Measurements from ENCODE around the gene CRX. TPM values are rescaled to one million over a fixed set of nuclear protein-coding genes. Genes with fewer than 3 reads are reported as not detected.
"Not testable (repeated sequence)": the region's sequence is repeated elsewhere in the genome, so short reads cannot be mapped to it uniquely, and the experiment has no call there.

The CRX gene
- total RNA-seq, 2 donors from 2014 or later = 0.44 to 0.66 TPM

DNA sequence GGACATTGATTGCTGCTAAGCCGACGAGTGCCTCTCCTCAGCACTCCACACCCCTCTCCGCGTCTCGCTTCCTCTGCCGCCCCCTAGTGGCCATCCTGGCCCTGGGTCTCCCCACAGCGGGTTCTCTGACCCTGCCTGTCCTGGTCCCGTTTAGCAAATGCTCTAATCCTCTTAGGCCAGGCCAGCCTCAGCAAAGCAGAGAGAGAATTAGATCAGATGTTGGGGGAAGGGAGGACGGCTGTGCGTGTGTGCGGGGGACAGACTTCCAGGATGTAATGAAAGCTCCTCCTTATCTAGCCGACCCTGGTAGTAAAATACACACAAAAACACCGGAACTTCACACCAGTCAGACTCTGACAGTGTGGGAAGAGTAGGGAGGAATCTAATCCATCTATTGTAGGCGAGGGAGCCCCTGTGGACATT lies 41.8 kb downstream of the CRX start:
- TF ChIP-seq, protein P1, sequence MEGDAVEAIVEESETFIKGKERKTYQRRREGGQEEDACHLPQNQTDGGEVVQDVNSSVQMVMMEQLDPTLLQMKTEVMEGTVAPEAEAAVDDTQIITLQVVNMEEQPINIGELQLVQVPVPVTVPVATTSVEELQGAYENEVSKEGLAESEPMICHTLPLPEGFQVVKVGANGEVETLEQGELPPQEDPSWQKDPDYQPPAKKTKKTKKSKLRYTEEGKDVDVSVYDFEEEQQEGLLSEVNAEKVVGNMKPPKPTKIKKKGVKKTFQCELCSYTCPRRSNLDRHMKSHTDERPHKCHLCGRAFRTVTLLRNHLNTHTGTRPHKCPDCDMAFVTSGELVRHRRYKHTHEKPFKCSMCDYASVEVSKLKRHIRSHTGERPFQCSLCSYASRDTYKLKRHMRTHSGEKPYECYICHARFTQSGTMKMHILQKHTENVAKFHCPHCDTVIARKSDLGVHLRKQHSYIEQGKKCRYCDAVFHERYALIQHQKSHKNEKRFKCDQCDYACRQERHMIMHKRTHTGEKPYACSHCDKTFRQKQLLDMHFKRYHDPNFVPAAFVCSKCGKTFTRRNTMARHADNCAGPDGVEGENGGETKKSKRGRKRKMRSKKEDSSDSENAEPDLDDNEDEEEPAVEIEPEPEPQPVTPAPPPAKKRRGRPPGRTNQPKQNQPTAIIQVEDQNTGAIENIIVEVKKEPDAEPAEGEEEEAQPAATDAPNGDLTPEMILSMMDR (conservative IDR thresholded peaks at IDR 0.05) = peak; percentile 99
- no peaks in the 10 kb centered on the region for H3K9me3 ChIP-seq (ENCODE audit: control insufficient read depth, low read length)
- no peak overlapping the region for H3K9ac ChIP-seq (ENCODE audit: extremely low read depth, low read length, poor library complexity, severe bottlenecking)
- H3K27me3 ChIP-seq (ENCODE audit: control insufficient read depth, insufficient read depth, low read length, poor library complexity, severe bottlenecking) = no peaks in the 10 kb centered on the region
- H3K27ac ChIP-seq (ENCODE audit: low read depth, low read length) = peak overlapping the region; percentile 16
- DNase-seq = peak; percentile 99
- Mint-ChIP-seq H3K36me3 (ENCODE audit: low read depth) (no peaks in the 10 kb centered on the region), H3K4me1 (peaks cover 9% of the 10 kb centered on the region), H3K4me3 (no peak overlapping the region), H3K27me3 (ENCODE audit: insufficient read depth) (no peaks in the 10 kb centered on the region), H3K27ac (peak overlapping the region; percentile 89), H3K9me3 (peaks cover 1% of the 10 kb centered on the region)
- H3K36me3 ChIP-seq (ENCODE audit: control insufficient read depth, insufficient read depth, low read length) = no peaks in the 10 kb centered on the region
- H3K4me1 ChIP-seq (ENCODE audit: control insufficient read depth, insufficient read depth, low read length) = no peaks in the 10 kb centered on the region
- H3K4me3 ChIP-seq (ENCODE audit: low read length) = no peak overlapping the region
- WGBS, 2 experiments (ENCODE audit: insufficient coverage in 1 of 2, insufficient read length in 1 of 2) = 14 to 16% methylated on average over 7 to 13 of the region's 14 CpGs

DNA sequence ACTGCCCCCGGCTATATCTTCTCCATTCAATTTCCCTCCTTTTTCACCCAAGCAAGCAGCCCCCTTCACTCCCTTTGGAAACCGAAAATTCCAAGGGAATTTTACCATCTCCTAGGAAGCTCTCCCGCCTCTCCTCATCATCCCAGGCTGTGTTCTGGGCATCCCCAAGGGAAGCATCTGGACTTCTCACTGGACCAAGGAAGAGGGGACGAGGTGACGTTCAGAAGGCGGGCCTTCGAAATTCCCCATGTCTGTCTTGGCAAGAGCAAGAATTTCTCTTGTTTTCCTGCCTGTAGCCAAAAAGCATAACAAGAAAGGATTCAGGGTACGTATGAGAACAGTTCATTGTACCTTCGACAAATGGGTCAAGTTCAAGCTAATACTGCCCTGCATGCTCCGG lies 43.4 kb downstream of the CRX start:
- TF ChIP-seq, protein P1 (conservative IDR thresholded peaks at IDR 0.05) = no peak
- DNase-seq = no peak
- Histone ChIP-seq H3K4me3 (ENCODE audit: low read length) (no peak overlapping the region), H3K36me3 (ENCODE audit: control insufficient read depth, insufficient read depth, low read length) (no peaks in the 10 kb centered on the region), H3K9ac (ENCODE audit: extremely low read depth, low read length, poor library complexity, severe bottlenecking) (no peak overlapping the region), H3K9me3 (ENCODE audit: control insufficient read depth, low read length) (no peaks in the 10 kb centered on the region), H3K4me1 (ENCODE audit: control insufficient read depth, insufficient read depth, low read length) (no peaks in the 10 kb centered on the region), H3K27me3 (ENCODE audit: control insufficient read depth, insufficient read depth, low read length, poor library complexity, severe bottlenecking) (no peaks in the 10 kb centered on the region), H3K27ac (ENCODE audit: low read depth, low read length) (no peak overlapping the region)
- Mint-ChIP-seq H3K27me3 (ENCODE audit: insufficient read depth) (no peaks in the 10 kb centered on the region), H3K27ac (no peak overlapping the region), H3K4me3 (no peak overlapping the region), H3K4me1 (peaks cover 9% of the 10 kb centered on the region), H3K9me3 (peaks cover 3% of the 10 kb centered on the region), H3K36me3 (ENCODE audit: low read depth) (no peaks in the 10 kb centered on the region)
- WGBS, 2 experiments (ENCODE audit: insufficient coverage in 1 of 2, insufficient read length in 1 of 2) = 86 to 90% methylated on average over 8 to 9 of the region's 10 CpGs

DNA sequence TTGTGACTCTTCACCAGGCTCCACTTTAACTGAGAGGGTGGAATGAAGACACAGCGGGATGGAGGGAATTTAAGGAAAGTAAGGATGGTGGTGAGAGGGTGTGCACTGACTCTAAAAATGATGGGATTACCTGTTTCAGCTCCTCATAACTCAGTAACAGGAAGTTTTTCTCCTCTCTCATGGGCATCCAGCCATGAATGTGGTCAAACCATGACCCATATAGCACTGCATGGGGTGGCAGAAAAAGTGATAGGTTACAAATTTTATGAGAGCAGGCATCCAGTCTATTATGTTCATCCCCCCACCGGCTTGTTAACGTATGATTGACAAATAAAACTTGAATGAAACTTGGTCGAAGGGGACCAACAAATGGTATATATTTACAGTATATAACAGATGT lies 57.2 kb downstream of the CRX start:
- no peak overlapping the region for H3K4me3 ChIP-seq (ENCODE audit: low read length)
- H3K36me3 ChIP-seq (ENCODE audit: control insufficient read depth, insufficient read depth, low read length) = no peaks in the 10 kb centered on the region
- no peaks in the 10 kb centered on the region for H3K36me3 Mint-ChIP-seq (ENCODE audit: low read depth)
- TF ChIP-seq, protein P1 (conservative IDR thresholded peaks at IDR 0.05) = no peak
- H3K27ac ChIP-seq (ENCODE audit: low read depth, low read length) = no peak overlapping the region
- no peaks in the 10 kb centered on the region for H3K27me3 ChIP-seq (ENCODE audit: control insufficient read depth, insufficient read depth, low read length, poor library complexity, severe bottlenecking)
- H3K4me1 ChIP-seq (ENCODE audit: control insufficient read depth, insufficient read depth, low read length) = no peaks in the 10 kb centered on the region
- 65 to 83% methylated on average over 1 to 4 of the region's 4 CpGs for WGBS, 2 experiments (ENCODE audit: insufficient coverage in 1 of 2, insufficient read length in 1 of 2)
- H3K4me1 Mint-ChIP-seq = no peaks in the 10 kb centered on the region
- H3K4me3 Mint-ChIP-seq = no peak overlapping the region
- DNase-seq = no peak
- H3K9me3 ChIP-seq (ENCODE audit: control insufficient read depth, low read length) = no peaks in the 10 kb centered on the region
- peaks cover 5% of the 10 kb centered on the region for H3K9me3 Mint-ChIP-seq
- no peak overlapping the region for H3K27ac Mint-ChIP-seq
- H3K9ac ChIP-seq (ENCODE audit: extremely low read depth, low read length, poor library complexity, severe bottlenecking) = no peak overlapping the region
- H3K27me3 Mint-ChIP-seq (ENCODE audit: insufficient read depth) = peaks cover 4% of the 10 kb centered on the region

DNA sequence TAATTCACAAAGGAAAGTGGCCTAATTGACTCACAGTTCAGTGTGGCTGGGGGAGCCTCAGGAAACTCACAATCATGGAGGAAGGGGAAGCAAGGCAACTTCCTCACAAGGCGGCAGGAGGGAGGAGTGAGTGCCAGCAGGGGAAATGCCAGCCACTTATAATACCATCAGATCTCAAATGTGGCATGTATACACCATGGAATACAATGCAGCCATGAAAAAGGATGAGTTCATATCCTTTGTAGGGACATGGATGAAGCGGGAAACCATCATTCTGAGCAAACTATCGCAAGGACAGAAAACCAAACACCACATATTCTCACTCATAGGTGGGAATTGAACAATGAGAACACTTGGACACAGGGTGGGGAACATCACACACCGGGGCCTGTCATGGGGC lies 57.6 kb downstream of the CRX start:
- H3K4me3 Mint-ChIP-seq; H3K9me3 Mint-ChIP-seq; H3K9me3 ChIP-seq (ENCODE audit: control insufficient read depth, low read length); H3K27ac ChIP-seq (ENCODE audit: low read depth, low read length); H3K36me3 Mint-ChIP-seq (ENCODE audit: low read depth); DNase-seq; H3K27me3 Mint-ChIP-seq (ENCODE audit: insufficient read depth); H3K4me1 ChIP-seq (ENCODE audit: control insufficient read depth, insufficient read depth, low read length); H3K27ac Mint-ChIP-seq; H3K27me3 ChIP-seq (ENCODE audit: control insufficient read depth, insufficient read depth, low read length, poor library complexity, severe bottlenecking); H3K4me1 Mint-ChIP-seq; H3K4me3 ChIP-seq (ENCODE audit: low read length); H3K9ac ChIP-seq (ENCODE audit: extremely low read depth, low read length, poor library complexity, severe bottlenecking); H3K36me3 ChIP-seq (ENCODE audit: control insufficient read depth, insufficient read depth, low read length): not testable (repeated sequence)
- 0% methylated on average over 1 of the region's 4 CpGs; no CpG with 5 or more reads in 1 of the 2 experiments for WGBS, 2 experiments (ENCODE audit: insufficient coverage in 1 of 2, insufficient read length in 1 of 2)
